Esophagus muscularis mucosa (tissue), 4 donors: ENCODE measurements around the gene MAN1C1. TPM values are rescaled to one million over a fixed set of nuclear protein-coding genes. Genes with fewer than 3 reads are reported as not detected.
A peak's percentile ranks its signal among the peaks of the same experiment; 100 is the strongest.
"Not testable (repeated sequence)": the region's sequence is repeated elsewhere in the genome, so short reads cannot be mapped to it uniquely, and the experiment has no call there.

ENCODE experiments used
- DNase-seq: peaks from one replicate; pipeline ENCODE4 v3.0.0-alpha.2; 2017; ENCODE audit errors: extremely low spot score
- H3K27ac ChIP-seq, 4 donors: fragments of 200-600 bp; sonication (generic); replicated peaks in 1 of 4; 1 replicate in 3 of 4; 2 replicates in 1 of 4; pipeline ENCODE4 v1.5.1; 2016 to 2019; ENCODE audit warnings: mild to moderate bottlenecking in 1 of 4
- H3K27me3 ChIP-seq, 4 donors: fragments of 200-600 bp; sonication (generic); one replicate each; pipeline versions ENCODE4 v1.5.1 to v1.6.0; 2016 to 2019
- H3K36me3 ChIP-seq, 4 donors: fragments of 200-600 bp; sonication (generic); one replicate each; pipeline ENCODE4 v1.5.1; 2016 to 2019
- H3K4me1 ChIP-seq, 4 donors: fragments of 200-600 bp; sonication (generic); one replicate each; pipeline ENCODE4 v1.5.1; 2016 to 2019
- H3K4me3 ChIP-seq, 4 donors: fragments of 200-600 bp; sonication (generic); 1 replicate in 2 of 4; 2 replicates in 2 of 4; pipeline ENCODE4 v1.5.1; 2016 to 2019; ENCODE audit warnings: mild to moderate bottlenecking in 4 of 4, moderate library complexity in 1 of 4
- H3K9me3 ChIP-seq, 4 donors: fragments of 200-600 bp; sonication (generic); 1 replicate in 3 of 4; 2 replicates in 1 of 4; pipeline ENCODE4 v1.5.1; 2016 to 2019
- CTCF ChIP-seq, 3 experiments: fragments of 200-600 bp in 2 of 3; fragments of 450-650 bp in 1 of 3; sonication (generic) in 2 of 3; IDR thresholded peaks; one replicate each; pipeline ENCODE4 v1.5.1; 2017 to 2019; ENCODE audit warnings: antibody characterized with exemption in 3 of 3, mild to moderate bottlenecking in 2 of 3, moderate library complexity in 1 of 3
- EP300 ChIP-seq: sonication (generic); formaldehyde crosslinking; IDR thresholded peaks from one replicate; pipeline ENCODE4 v1.6.1; 2017; ENCODE audit warnings: antibody characterized with exemption
- POLR2A ChIP-seq: fragments of 450-650 bp; IDR thresholded peaks from one replicate; pipeline ENCODE4 v1.6.1; 2017; ENCODE audit warnings: antibody characterized with exemption, moderate library complexity, mild to moderate bottlenecking, low read depth
- POLR2AphosphoS5 ChIP-seq, 2 donors: sonication (generic); formaldehyde crosslinking; IDR thresholded peaks; one replicate each; pipeline ENCODE4 v1.6.1; 2017; ENCODE audit warnings: antibody characterized with exemption in 2 of 2
- WGBS: methylation state at CpG from one replicate; pipeline ENCODE4 v1.1.5; 2018; 5-methylcytosine and 5-hydroxymethylcytosine counted together
- intact Hi-C: fragments of 100-400 bp; cut with DNase I; formaldehyde crosslinking; loops from one replicate; pipeline ENCODE4 v1.15.1; 2023
- total RNA-seq, 4 donors: library from RNA; depleted of rRNA; stranded (reverse); fragments of >200 nt; gene quantifications; one replicate each; pipeline versions ENCODE4 v1.1.0 to v1.2.1, GENCODE V29; 2016

Gene MAN1C1
- total RNA-seq, 4 donors from 2014 or later = 20.2 to 22.8 (median 20.7) TPM

- DNase-seq = no peak
- H3K4me1 ChIP-seq = peaks cover 50 to 68% (median 58%) of the 10 kb centered on the region in 4 donors
- no peak overlapping the region for H3K4me3 ChIP-seq
- intact Hi-C loops = no loop called here
- no peaks in the 10 kb centered on the region for H3K36me3 ChIP-seq
- peak overlapping the region in 1 of 4 donors; percentile 92 for H3K27ac ChIP-seq
- H3K27me3 ChIP-seq = no peaks in the 10 kb centered on the region
- 83% methylated on average over 6 of the region's 6 CpGs for WGBS
- H3K9me3 ChIP-seq = no peaks in the 10 kb centered on the region
- peak in 1 of 3 experiments; percentile 33 for TF ChIP-seq CTCF (IDR thresholded peaks at IDR 0.05)
- no peak for TF ChIP-seq POLR2AphosphoS5 (IDR thresholded peaks at IDR 0.05)
Observed at GRCh38 chr1:25692560-25692959, 76.0 kb downstream of the MAN1C1 start.

GRCh38 chr1:25694167-25695007, 77.8 kb downstream of the MAN1C1 start:
- H3K4me1 ChIP-seq = peaks cover 57 to 72% (median 66%) of the 10 kb centered on the region in 4 donors
- no peaks in the 10 kb centered on the region for H3K36me3 ChIP-seq
- H3K4me3 ChIP-seq = no peak overlapping the region
- DNase-seq = no peak
- WGBS = 32% methylated on average over 9 of the region's 9 CpGs
- TF ChIP-seq EP300 (no peak), CTCF (IDR thresholded peaks at IDR 0.05) (peak in 1 of 3 experiments; percentile 30), POLR2AphosphoS5 (IDR thresholded peaks at IDR 0.05) (peak in 1 of 2 donors; percentile 23)
- intact Hi-C loops = loop anchor here (2.0 to 5.0 kb wide), 3 partner anchors 48 to 103 kb away; no protein-coding TSS in a partner anchor
- H3K27ac ChIP-seq = peak overlapping the region; percentile 84 to 92 (median 90)
- H3K27me3 ChIP-seq = no peaks in the 10 kb centered on the region
- no peaks in the 10 kb centered on the region for H3K9me3 ChIP-seq

GRCh38 chr1:25695090-25695770, 78.6 kb downstream of the MAN1C1 start:
- H3K36me3 ChIP-seq = no peaks in the 10 kb centered on the region
- peaks cover 61 to 81% (median 75%) of the 10 kb centered on the region in 4 donors for H3K4me1 ChIP-seq
- DNase-seq = peak; percentile 95
- H3K9me3 ChIP-seq = no peaks in the 10 kb centered on the region
- WGBS = 57% methylated on average over 15 of the region's 15 CpGs
- H3K4me3 ChIP-seq = peak overlapping the region in 1 of 4 donors; percentile 2
- intact Hi-C loops = loop anchor here (2.0 to 5.0 kb wide), 3 partner anchors 47 to 102 kb away; no protein-coding TSS in a partner anchor
- TF ChIP-seq CTCF (IDR thresholded peaks at IDR 0.05) (peak; percentile 18 to 34 (median 27)), POLR2A (no peak), EP300 (peak; percentile 79), POLR2AphosphoS5 (IDR thresholded peaks at IDR 0.05) (peak; percentile 84 to 85)
- H3K27me3 ChIP-seq = no peaks in the 10 kb centered on the region
- H3K27ac ChIP-seq = peak overlapping the region; percentile 84 to 92 (median 90)

- TF ChIP-seq POLR2AphosphoS5 (IDR thresholded peaks at IDR 0.05) (peak; percentile 41 to 70), POLR2A (no peak), EP300 (peak; percentile 56), CTCF (IDR thresholded peaks at IDR 0.05) (no peak)
- DNase-seq = no peak
Observed at GRCh38 chr1:25695771-25696311, 79.2 kb downstream of the MAN1C1 start.

GRCh38 chr1:25696643-25697042, 80.1 kb downstream of the MAN1C1 start:
- intact Hi-C loops = loop anchor here (5.0 kb wide), 2 partner anchors 46 to 101 kb away; no protein-coding TSS in a partner anchor
- WGBS = 93% methylated on average over 4 of the region's 4 CpGs
- not testable (repeated sequence) for H3K27me3 ChIP-seq, H3K36me3 ChIP-seq, H3K4me3 ChIP-seq, H3K9me3 ChIP-seq, DNase-seq
- Histone ChIP-seq H3K27ac (peak overlapping the region; percentile 84 to 92 (median 90)), H3K4me1 (peaks cover 75 to 95% (median 89%) of the 10 kb centered on the region in 4 donors)

More at GRCh38 chr1:25695771-25696311, 79.2 kb downstream of the MAN1C1 start:
- H3K4me1 ChIP-seq = peaks cover 67 to 87% (median 81%) of the 10 kb centered on the region in 4 donors
- no peaks in the 10 kb centered on the region for H3K36me3 ChIP-seq
- no peaks in the 10 kb centered on the region for H3K27me3 ChIP-seq
- WGBS = 49% methylated on average over 11 of the region's 11 CpGs
- intact Hi-C loops = loop anchor here (2.0 to 5.0 kb wide), 3 partner anchors 46 to 101 kb away; no protein-coding TSS in a partner anchor
- H3K4me3 ChIP-seq = peak overlapping the region in 1 of 4 donors; percentile 2
- H3K9me3 ChIP-seq = no peaks in the 10 kb centered on the region
- peak overlapping the region; percentile 84 to 92 (median 90) for H3K27ac ChIP-seq
